Activated T-helper 1 cell treated with anti-CD3 and anti-CD28 coated beads, Interleukin-2, amount 50 U/mL, for 16 hours (primary cell): Measurements from ENCODE around the gene TBPL2.
"Not testable (repeated sequence)": the region's sequence is repeated elsewhere in the genome, so short reads cannot be mapped to it uniquely, and the experiment has no call there.

ENCODE experiments used
- DNase-seq, 2 donors: peaks; one replicate each; pipeline ENCODE4 v3.0.0-alpha.2; 2020; ENCODE audit warnings: low read depth in 1 of 2, low spot score in 1 of 2

The TBPL2 gene

DNA sequence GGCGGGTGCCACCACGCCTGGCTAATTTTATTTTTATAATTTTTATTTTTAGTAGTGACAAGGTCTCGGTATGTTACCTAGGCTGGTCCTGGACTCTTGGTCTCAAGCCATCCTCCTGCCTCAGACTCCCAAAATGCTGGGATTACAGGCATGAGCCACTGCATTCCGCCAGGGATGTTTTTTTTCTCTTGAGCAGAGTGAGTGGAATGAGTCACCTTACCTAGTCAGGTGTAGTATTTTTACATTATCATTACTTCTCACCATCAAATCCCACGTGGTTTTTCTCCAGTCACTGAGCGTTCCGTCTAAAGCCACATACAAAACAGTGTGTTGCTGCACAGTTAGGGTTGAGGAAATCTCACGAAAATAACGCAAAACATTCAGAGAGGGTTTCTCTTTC lies 870 bp upstream of the TBPL2 start:
- DNase-seq, result no peak

DNA sequence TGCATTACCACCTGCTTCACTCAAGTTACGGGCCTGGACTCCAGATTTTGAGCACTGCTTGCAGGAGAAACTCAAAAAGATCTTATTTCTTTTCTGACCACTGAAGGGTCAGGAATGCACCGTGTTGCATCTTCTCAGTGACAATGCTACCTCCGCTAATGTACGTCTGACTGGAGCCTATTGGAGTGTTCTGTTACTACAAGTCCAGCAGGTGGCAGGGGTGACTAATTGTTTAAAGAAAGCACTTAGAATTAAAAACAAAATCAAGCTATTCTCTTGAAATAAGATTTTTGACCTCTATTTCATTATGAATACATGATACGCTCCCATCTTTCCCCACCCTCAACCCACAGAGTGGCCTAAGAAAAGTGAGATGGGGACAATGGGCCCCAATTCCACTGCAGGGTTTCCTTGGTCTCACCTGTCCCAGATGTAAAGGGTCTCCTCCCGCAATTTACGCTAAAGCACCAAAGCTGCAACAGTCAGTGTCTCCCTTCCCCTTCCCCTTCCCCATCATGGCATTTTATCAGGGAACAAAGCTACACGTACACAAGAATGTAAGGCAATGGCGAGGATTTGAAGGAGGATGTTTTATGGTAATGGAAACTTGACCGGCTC lies 2.2 kb downstream of the TBPL2 start:
- no peak for DNase-seq

DNA sequence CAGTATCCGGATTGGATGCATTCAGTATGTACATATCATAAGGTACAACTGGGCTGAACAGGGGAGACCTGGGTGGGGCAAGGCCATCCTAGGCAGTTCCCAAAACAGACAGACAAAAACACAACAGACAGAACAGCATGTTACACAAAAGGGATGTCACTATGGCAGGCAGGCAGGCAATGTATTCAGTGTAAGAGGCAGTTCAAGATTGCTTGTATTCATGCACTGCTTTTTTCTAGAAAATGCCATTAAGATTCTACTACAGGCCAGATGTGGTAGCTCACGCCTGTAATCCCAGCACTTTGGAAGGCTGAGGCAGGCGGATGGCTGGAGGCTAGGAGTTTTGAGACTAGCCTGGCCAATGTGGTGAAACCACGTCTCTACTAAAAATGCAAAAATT lies 3.5 kb downstream of the TBPL2 start:
- DNase-seq, result no peak

DNA sequence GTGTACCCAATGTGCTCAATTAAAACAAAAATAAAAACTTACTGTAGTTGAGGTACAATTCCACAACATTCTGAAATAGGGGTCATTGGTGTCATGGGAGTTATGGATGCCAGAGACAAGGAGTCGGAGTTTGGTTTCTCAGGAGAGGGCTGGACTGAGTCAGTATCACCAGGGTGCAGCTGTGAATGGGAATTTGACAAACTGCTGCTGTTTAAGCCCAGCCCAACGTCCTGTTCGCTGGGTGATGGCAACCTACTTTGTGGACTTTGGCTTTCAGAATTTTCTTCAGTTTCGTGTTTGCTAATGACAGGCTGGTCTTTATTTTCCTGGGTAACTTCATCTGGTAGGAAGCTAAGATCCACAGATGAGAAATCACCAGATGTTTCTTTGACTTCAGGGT lies 3.9 kb downstream of the TBPL2 start:
- DNase-seq, result no peak

DNA sequence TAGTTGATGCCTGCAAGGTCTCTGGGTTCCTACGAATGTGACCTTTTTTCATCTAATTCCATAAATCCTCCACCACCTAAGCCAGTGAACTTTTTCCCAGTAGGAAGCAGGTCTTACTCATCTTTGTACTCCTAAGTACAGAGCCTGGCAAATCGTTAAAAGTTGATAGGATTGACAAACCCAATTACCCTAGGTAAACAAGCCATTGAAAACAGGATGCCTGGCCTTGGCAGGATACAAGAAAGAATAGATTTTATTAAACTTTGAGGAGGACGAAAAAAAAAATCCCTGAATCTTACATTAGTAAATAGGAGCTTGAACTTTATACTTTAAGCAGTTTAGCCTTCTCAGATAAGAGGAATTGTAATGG lies 5.6 kb downstream of the TBPL2 start:
- DNase-seq, result no peak

DNA sequence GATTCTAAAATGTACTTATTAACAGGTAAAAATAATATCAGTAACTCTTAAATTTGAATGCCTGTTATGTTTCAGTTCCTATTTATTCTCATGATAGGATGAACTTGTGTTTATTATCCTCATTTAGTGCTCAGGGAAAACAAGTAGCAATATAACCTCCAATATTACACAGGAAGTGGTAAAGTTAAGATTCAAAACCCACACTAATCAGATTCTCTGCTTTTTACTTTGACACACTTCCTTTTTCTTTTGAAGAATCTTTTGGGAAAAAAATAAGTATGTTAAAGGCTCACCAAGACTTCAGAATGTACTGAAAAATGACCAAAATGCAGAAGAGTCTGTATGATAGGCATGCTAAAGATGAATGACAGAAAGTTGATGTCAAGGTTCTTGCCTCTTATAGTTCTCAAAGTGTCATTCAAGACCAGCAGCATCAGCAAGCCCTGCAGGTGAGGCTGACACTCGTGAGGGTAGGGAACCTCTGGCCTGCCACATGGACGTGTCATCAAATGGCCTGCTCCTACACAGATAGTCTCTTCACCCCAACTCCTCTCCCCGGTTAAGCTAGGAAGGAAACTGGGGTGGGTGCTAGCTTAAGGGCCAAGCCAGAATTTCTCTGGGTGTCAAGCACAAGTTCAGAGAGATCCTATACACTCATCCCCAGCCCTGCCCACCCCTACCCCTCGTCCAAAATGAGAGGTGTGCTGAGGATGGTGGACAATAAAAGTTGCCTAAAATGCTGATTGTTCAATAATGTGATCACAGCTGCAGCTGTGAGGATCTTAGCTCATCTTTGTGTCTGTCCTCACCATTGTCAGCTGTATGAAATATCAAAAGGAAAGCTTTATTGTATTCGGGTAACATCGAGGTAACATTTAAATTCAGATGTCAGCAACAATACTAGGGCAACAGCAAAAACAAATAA lies 6.3 kb downstream of the TBPL2 start:
- no peak for DNase-seq

DNA sequence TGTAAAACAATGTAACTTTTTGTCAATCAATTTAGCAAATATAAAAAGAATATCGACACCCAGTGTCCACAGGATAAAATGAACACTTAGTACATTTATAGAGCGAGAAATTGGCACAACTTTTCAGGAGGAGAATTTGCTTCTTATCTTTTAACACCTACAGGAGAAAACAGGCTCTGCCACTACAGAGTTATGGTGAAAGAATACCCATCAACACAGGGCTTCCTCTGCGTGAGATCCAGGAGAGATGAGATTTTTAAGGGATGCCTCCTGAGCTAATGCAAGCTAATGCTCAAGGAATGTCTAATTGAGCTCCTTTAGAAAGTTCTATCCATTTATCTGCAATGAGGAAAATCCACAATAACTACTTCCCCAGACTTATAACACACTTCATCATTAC lies 7.8 kb downstream of the TBPL2 start:
- no peak for DNase-seq

DNA sequence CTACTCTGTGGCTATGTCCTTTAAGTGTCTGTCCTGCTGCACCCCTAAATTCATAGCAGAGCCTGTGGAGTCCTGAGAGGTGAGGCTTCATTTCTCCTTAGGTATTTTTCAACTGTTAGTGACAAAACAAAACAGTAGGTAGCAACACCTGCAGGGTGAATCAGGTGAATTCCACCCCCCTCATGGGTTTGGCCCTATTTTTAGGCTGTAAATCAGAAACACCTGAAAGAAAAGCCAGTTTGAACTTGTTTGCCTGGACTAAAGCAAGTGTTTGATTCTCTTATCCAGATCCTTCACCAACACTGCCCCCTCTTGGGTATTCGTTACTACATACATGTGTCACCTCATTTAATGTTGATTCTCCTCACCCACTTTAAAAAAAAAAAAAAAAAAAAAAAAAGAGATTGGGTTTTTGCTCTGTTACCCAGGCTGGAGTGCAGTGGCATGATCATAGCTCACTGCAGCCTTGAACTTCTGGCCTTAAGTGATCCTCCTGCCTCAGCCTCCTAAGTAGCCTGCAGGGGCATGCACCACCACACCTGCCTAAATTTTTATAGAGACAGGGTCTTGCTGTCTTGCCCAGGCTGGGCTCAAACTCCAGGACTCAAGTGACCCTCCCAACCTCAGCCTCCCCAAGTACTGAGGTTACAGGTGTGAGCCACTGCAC lies 10.3 kb downstream of the TBPL2 start:
- no peak for DNase-seq

DNA sequence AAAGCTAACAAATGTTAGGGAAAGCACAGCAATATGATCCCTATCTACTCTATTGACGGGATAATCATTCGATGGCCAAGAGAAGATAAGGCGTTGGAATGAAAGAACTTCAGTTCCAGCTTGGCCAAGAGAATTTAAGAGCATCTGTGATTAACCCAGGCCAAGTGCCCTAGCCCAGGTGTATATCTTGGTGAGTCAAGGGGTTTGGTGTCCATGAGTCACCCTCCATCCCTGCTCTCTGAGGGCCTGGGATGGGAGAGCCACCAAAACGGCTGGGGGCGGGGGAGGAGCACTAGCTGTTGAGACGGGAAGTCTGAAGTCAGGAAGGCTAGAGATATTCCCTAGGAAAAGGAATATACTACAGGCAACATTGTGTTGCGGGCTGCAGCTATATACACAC lies 13.0 kb downstream of the TBPL2 start:
- DNase-seq, result no peak

DNA sequence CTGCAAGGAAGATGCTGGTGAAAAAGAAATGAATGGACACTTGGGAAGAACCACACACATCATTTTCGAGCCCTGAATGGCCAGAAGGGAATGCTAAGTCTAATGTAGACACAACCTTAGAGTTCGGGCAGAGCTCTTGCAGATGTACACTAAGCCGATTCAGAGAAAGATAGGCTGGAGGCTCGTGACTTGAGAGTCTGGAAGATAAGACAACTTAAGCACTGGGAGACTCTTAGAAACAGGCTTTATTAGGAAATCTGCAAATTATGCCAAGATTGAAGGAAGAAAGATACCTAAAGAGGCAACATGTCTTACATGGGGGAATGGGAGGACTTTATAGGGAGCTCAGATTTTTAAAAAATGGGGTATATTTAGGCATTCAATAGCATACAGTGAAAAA lies 13.5 kb downstream of the TBPL2 start:
- no peak for DNase-seq

DNA sequence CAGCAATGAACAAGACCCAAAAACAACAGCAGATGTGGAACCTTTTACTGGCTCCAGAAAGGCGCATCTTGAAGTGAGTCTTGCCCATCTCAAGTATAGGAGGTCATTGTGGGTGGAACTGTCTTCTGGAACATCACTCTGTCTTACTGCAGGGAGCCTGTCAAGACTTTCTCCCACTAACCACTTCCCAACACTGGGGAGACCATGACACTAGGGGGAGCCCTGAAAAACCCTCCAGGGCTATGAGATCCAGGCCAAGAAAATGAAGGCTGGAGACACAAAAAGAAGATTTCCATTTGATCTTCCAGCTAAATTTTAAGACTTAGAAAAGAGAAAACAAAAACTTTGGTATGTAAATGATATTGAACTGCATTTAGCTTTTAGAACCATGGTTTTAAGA lies 15.3 kb downstream of the TBPL2 start:
- no peak for DNase-seq

DNA sequence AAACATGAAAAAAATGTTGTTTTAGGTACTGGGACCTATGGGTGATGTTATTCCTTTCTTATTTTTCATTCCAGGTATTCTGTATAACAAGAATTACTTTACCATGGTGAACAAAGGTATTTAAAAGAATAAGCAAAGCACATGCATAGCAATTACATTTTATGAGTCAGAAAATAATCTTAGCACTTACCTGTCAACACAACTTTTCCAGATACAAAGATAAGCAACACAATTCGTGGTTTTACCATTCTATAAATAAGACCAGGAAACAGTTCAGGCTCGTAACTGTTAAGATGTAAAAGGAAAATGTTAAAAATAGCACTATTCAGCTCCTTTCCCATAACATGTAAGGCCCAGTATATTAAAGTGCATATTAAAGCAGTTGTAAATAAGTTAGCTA lies 16.4 kb downstream of the TBPL2 start:
- DNase-seq, result no peak

DNA sequence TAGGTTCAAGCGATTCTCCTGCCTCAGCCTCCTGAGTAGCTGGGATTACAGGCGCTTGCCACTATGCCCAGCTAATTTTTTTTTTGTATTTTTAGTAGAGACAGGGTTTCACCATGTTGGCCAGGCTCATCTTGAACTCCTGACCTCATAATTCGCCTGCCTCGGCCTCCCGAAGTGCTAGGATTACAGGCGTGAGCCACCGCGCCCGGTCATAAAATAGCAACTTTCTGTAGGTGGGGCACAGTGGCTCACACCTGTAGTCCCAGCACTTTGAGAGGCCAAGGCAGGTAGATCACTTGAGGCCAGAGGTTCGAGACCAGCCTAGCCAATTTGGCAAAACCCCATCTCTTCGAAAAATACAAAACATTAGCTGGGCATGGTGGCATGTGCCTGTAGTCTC lies 18.1 kb downstream of the TBPL2 start:
- DNase-seq, result not testable (repeated sequence)

DNA sequence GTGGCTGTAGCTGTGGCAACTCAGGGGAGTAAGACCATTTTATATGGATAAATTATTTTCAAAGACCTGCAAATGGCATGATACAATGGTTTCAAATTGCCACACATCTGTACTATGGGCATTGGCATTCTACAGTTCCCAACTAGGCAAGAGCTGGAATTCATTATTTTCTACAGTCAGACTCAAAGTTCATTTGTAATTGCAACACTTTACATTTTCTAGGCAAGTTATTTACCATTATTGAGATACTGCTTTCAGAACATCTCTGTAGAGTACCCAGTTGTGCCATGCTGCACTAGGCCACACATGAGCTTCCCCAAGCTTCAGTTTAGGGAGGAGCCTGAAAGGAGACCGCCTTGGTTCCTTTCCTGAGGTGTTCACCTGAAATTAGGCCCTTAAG lies 20.8 kb downstream of the TBPL2 start:
- no peak for DNase-seq

DNA sequence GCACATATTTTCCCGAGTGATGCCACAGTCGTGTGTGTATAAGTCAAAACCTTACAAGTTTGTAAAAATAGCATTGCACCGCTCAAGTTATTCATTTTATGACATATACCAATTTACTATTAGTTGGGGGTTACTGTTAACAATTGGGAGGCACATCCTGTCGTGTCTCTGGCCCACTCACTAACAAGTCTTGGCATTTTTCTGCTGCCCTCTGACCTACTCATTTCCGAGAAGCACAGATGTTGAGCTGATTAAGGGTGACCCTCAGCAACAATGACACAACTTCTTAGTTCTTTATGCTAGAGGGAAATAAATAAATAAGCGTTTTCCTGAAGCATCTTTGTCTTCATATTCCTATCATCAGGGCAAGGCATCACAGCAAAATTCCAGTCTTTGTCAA lies 22.0 kb downstream of the TBPL2 start:
- no peak for DNase-seq

DNA sequence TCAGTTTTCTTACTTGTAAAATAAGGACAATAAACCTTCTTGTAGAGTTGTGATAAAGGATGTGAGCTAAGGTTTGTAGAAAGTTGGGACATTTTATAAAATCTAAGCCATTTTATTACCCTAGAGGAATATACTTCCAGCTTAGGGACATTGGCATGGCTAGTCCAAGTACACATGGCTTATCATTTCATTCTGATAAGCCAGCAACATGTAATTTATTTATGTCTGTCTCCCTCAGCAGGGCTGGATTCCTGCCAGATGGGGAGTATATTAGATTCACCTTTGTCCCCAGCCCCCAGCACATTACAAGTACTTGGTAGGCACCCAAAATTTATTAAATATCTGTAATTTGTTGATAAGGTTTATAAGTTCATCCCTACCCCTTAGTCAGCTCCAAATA lies 22.5 kb downstream of the TBPL2 start:
- no peak for DNase-seq

DNA sequence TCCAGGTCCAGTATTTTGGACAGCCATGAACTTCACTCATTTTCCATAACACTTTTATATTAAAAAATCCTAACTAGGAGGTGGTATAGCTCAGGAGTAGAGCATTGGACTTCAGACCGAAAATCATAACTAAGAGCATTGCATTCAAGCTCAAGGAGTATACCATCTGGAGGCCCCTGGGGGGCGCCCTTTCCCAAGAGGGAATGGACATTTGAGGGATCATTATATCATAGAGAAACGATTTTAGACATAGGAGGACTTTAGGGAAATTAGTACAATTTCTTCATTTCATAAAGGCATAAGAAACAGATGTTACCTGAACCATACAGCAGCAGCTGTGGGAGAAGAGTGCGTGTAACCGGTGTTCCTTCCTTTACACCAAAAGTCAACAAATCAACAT lies 23.6 kb downstream of the TBPL2 start:
- DNase-seq, result no peak

DNA sequence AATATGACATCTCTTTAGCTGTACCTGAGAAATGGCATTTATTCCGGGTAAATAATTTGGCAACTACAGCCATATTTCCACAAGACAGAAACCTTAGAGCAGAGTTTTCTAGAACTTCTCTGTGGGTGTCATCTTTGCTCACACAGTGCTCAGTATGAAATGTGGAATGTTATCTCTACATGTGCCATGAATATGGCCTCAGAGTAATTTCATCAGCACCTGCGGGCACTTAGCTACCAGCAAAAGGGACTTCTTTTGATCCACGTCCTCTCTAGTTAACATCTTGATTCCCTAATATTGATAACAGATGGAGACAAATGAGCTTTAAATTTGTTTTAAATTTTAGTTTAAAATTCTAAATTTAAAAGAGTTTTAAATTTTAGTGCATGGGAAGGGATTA lies 25.9 kb downstream of the TBPL2 start:
- DNase-seq, result no peak

DNA sequence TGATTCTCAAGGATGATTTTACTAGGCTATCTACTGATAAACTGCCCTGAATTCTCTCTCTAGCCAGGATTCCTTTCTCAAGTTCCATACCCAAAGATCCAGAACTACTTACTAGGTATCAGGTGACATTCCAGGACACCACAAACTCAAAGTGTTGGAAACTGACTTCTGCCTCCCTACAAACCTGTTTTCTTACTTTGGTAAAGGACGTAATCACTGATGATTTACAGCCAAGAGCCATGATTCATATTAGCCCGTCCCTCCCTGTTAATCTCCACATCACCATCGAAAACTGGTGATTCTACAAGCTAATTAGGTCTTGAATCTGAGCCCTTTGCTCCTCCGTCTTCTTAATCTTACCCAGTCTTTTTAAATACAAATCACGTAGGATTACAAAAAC lies 27.7 kb downstream of the TBPL2 start:
- DNase-seq, result no peak

DNA sequence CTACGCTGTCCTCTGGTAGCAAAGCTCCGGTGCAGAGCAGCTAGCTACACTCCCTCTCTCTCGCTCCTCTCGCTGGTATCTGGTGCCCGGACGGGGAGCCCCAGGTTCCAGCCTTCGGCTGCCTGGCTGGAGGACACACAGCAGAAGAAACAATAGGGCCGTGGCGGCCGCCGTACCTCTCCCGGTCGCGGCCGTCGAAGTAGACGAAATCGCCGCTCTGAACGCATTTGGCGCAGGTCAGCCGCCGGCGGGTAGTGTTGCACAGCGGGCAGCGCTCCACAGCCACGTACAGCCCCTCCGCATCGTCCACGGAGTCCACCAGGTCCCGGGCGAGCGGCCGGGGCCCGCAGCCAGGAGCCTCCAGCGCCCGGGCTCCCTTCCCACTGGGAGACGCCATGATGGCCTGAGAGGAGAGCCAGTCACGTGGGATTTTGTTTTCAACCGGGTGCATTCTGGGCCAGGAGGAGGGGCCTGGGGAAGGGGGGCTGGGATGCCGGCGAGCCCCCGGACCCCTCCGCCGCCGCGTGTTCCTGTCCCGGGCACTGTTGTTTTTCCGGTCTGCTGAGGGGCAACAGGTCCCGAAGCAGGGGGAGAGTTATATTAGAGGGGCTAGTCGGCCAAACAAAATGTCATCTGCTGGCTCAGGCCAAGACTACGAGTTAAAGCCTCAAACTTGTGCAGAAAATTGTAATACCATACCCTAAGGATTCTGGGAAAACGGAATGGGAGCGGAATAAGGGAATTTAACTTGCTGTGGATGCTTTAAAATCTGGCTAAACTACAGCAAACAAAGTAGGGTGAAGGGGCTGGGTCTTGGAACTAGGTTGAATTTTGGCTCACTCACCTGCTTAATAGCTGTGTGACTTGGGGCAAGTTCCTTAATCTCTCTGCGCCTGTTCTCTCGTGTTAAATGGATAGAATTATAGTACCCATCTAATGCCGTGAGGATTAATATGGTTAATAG lies 28.7 kb downstream of the TBPL2 start, which contains the start of gene ATG14:
ATG14 (minus strand) TSS at position 405 of the 964 bp plus-strand sequence; CDS start at position 397, 8 bp downstream.
- DNase-seq, result peak; percentile 51 to 60

DNA sequence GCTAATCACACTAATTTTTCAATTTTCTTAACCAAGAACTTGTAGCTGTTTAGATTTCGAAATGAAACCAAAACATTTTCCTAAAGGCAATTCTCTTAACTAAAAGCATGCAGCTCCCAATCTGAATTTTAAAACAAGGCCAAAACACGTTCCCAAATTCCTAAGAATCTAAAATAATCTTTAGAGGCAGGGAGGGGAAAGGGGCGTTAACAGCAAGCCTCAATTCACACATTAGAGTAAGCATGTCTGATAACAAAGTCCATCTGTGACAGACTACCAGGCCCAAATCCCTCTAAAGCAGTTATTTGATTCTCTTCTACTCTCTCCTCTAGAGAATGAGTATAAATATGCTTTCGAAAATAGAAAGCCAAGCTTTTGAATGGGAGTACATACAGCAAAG lies 29.5 kb downstream of the TBPL2 start:
- no peak for DNase-seq
